ENCODE results near the gene S100A2. TPM values are rescaled to one million over a fixed set of nuclear protein-coding genes. Genes with fewer than 3 reads are reported as not detected.

S100A2 gene
- total and polyA plus RNA-seq, 2 of the 8 experiments (the other 6 are each of a cell fraction or from before 2014, with no cell fraction given): 0.86 TPM; not detected in 1

- Histone ChIP-seq H3K36me3 (ENCODE audit: control insufficient read depth in 2 of 4, insufficient read depth in 4 of 4, low read length in 3 of 4) (no peaks in the 10 kb centered on the region), H4K20me1 (replicated peaks in 1 of 2; ENCODE audit: control insufficient read depth in 1 of 2, insufficient read depth in 2 of 2, low read length in 2 of 2) (no peaks in the 10 kb centered on the region), H3K79me1 (ENCODE audit: low read depth, low read length) (no peaks in the 10 kb centered on the region), H4K5ac (ENCODE audit: insufficient read length, low read depth, low read length) (no peak overlapping the region), H3K79me2 (ENCODE audit: control insufficient read depth in 1 of 2, insufficient read depth in 2 of 2, low read length in 2 of 2) (no peaks in the 10 kb centered on the region), H2BK15ac (ENCODE audit: low read length) (no peak overlapping the region), H3K4me3 (ENCODE audit: extremely low read depth in 1 of 4, insufficient read depth in 2 of 4, low read depth in 3 of 4, low read length in 4 of 4) (no peak overlapping the region), H2AFZ (ENCODE audit: low read length) (no peak overlapping the region), H3K27me3 (replicated peaks in 1 of 4; ENCODE audit: control insufficient read depth in 3 of 4, extremely low read depth in 1 of 4, insufficient read depth in 3 of 4, low read length in 3 of 4) (no peaks in the 10 kb centered on the region; a peak in 3 of 7 replicates), H3K23ac (ENCODE audit: insufficient read length) (no peak overlapping the region), H2BK120ac (replicated peaks; ENCODE audit: low read depth, low read length) (no peak overlapping the region), H3K9ac (replicated peaks in 1 of 4; ENCODE audit: extremely low read depth in 1 of 4, low read depth in 3 of 4, low read length in 3 of 4) (no peak overlapping the region), H2AK5ac (ENCODE audit: low read depth, low read length) (no peak overlapping the region), H3K14ac (ENCODE audit: insufficient read length) (no peak overlapping the region), H3K4ac (replicated peaks; ENCODE audit: insufficient read length, low read depth, low read length) (no peak overlapping the region), H3K4me2 (ENCODE audit: insufficient read depth in 1 of 2, low read depth in 2 of 2, low read length in 2 of 2) (no peak overlapping the region), H3K27ac (ENCODE audit: low read depth, low read length) (no peak overlapping the region), H2BK5ac (ENCODE audit: low read depth, low read length) (no peak overlapping the region), H3K56ac (replicated peaks; ENCODE audit: insufficient read length, low read depth, low read length) (no peak overlapping the region), H2BK20ac (ENCODE audit: low read length) (no peak overlapping the region), H3K4me1 (replicated peaks in 1 of 4; ENCODE audit: control insufficient read depth in 3 of 4, insufficient read depth in 4 of 4, low read length in 3 of 4) (peaks cover 0 to 18% (median 8%) of the 10 kb centered on the region in 4 experiments; a peak in 6 of 7 replicates), H4K8ac (ENCODE audit: extremely low read depth, insufficient read depth, low read length) (no peak overlapping the region), H3K9me3 (ENCODE audit: insufficient read depth in 2 of 2, low read depth in 1 of 2, low read length in 1 of 2) (no peaks in the 10 kb centered on the region), H3K23me2 (ENCODE audit: low read depth, low read length) (no peaks in the 10 kb centered on the region), H2BK12ac (ENCODE audit: low read depth, low read length) (no peak overlapping the region), H3K18ac (ENCODE audit: extremely low read depth, low read length) (no peak overlapping the region), H4K91ac (replicated peaks; ENCODE audit: insufficient read length, low read length) (no peak overlapping the region)
- no peak for DNase-seq (ENCODE audit: low read depth in 1 of 2, low spot score in 2 of 2)
- no peak for FAIRE-seq
- POLR2A ChIA-PET (ENCODE audit: partially characterized antibody): interaction anchor here (0.6 to 1.8 kb wide), 7 partner anchors 9 to 440 kb away, joined by 3 to 5 read pairs (median 4); partner anchors contain the start of genes CHTOP, RPS27, S100A5 and S100A6
- WGBS, 2 experiments (ENCODE audit: extremely low coverage in 1 of 2, insufficient coverage in 1 of 2, insufficient read length in 1 of 2, insufficient replicate concordance in 2 of 2, low coverage in 1 of 2, low lambda C conversion rate in 2 of 2, missing lambda C conversion rate in 1 of 2): 100% methylated on average over 6 of the region's 10 CpGs; no CpG with 5 or more reads in 1 of the 2 experiments
- CTCF ChIA-PET (ENCODE audit: partially characterized antibody): interaction anchor here (0.7 to 12.9 kb wide), 11 partner anchors 11 to 196 kb away, joined by 3 to 165 read pairs (median 12); partner anchors contain the start of genes S100A1, S100A13, S100A5 and S100A6
- TF ChIP-seq SP2 (IDR thresholded peaks at IDR 0.05; ENCODE audit: low read length) (no peak), EP300 (IDR thresholded peaks at IDR 0.05; ENCODE audit: borderline replicate concordance in 1 of 2, low read depth in 2 of 2, low read length in 2 of 2) (no peak), CTCF (IDR thresholded peaks at IDR 0.05; ENCODE audit: control extremely low read depth in 1 of 3, insufficient read depth in 1 of 3, low read depth in 1 of 3, low read length in 3 of 3) (no peak), TBP (IDR thresholded peaks at IDR 0.05; ENCODE audit: low read depth, low read length) (no peak)
These were observed 14.7 kb downstream of the S100A2 start for GRCh38 chr1:153550827-153551500.
